ENCODE results near the gene RICTOR. TPM values are rescaled to one million over a fixed set of nuclear protein-coding genes. Genes with fewer than 3 reads are reported as not detected.

Gene RICTOR
- total and polyA plus RNA-seq, 4 donors: 4.9 to 102 (median 19.7) TPM

- ATAC-seq (ENCODE audit: insufficient read depth, low FRiP score): no peak
- TF ChIP-seq, protein P1, sequence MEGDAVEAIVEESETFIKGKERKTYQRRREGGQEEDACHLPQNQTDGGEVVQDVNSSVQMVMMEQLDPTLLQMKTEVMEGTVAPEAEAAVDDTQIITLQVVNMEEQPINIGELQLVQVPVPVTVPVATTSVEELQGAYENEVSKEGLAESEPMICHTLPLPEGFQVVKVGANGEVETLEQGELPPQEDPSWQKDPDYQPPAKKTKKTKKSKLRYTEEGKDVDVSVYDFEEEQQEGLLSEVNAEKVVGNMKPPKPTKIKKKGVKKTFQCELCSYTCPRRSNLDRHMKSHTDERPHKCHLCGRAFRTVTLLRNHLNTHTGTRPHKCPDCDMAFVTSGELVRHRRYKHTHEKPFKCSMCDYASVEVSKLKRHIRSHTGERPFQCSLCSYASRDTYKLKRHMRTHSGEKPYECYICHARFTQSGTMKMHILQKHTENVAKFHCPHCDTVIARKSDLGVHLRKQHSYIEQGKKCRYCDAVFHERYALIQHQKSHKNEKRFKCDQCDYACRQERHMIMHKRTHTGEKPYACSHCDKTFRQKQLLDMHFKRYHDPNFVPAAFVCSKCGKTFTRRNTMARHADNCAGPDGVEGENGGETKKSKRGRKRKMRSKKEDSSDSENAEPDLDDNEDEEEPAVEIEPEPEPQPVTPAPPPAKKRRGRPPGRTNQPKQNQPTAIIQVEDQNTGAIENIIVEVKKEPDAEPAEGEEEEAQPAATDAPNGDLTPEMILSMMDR (IDR thresholded peaks at IDR 0.05; ENCODE audit: control extremely low read depth, extremely low read depth): no peak
- H3K27me3 ChIP-seq (ENCODE audit: control insufficient read depth in 3 of 3, insufficient read depth in 3 of 3, low read length in 2 of 3): no peaks in the 10 kb centered on the region
- peaks cover 0 to 4% (median 0%) of the 10 kb centered on the region in 5 donors for H3K4me1 ChIP-seq (ENCODE audit: control insufficient read depth in 5 of 5, insufficient read depth in 5 of 5, low read length in 5 of 5)
- no peak for DNase-seq
- WGBS, 2 donors: 99% methylated on average over 4 of the region's 4 CpGs
- no peak overlapping the region for H3K4me3 ChIP-seq
- no peak overlapping the region for H3K9ac ChIP-seq (ENCODE audit: insufficient read depth in 1 of 2, low read length in 2 of 2)
- peaks cover 0 to 11% (median 7%) of the 10 kb centered on the region in 4 donors for H3K36me3 ChIP-seq (ENCODE audit: control insufficient read depth in 4 of 4, insufficient read depth in 4 of 4, low read length in 4 of 4)
- H3K9me3 ChIP-seq (ENCODE audit: control insufficient read depth in 4 of 4, insufficient read depth in 3 of 4, low read length in 3 of 4): peaks cover 0 to 9% (median 1%) of the 10 kb centered on the region in 4 donors
- no peak overlapping the region for H3K27ac ChIP-seq (ENCODE audit: low read depth in 1 of 2, low read length in 1 of 2)
These were observed 64.2 kb downstream of the RICTOR start for GRCh38 chr5:39009981-39010380.

DNA sequence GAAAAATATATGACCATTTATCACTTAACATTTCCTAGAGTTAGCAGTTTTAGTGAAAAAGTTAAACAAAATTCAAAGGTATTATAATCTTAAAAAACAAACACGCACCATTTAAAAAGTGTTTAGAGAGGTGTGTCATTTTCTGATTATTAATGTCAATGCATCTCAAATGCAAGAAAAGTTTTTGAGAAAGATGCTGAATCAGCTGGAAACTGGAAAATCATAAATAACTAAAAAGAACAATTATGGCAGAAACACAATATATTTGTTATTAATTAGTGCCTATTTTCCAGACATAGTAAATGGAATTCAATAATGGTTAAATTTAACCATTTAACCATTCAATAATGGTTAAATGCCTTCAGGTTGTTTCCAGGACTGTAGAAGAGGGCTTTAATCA, 64.9 kb downstream of the RICTOR start:
- TF ChIP-seq, protein P1 (IDR thresholded peaks at IDR 0.05; ENCODE audit: control extremely low read depth, extremely low read depth): no peak
- H3K9ac ChIP-seq (ENCODE audit: insufficient read depth in 1 of 2, low read length in 2 of 2): no peak overlapping the region
- H3K27me3 ChIP-seq (ENCODE audit: control insufficient read depth in 3 of 3, insufficient read depth in 3 of 3, low read length in 2 of 3): no peaks in the 10 kb centered on the region
- ATAC-seq (ENCODE audit: insufficient read depth, low FRiP score) (no peak), DNase-seq (no peak)
- H3K36me3 ChIP-seq (ENCODE audit: control insufficient read depth in 4 of 4, insufficient read depth in 4 of 4, low read length in 4 of 4): peaks cover 0 to 11% (median 7%) of the 10 kb centered on the region in 4 donors
- 98 to 99% methylated on average over 1 of the region's 1 CpG for WGBS, 2 donors
- no peak overlapping the region for H3K27ac ChIP-seq (ENCODE audit: low read depth in 1 of 2, low read length in 1 of 2)
- peaks cover 0 to 9% (median 1%) of the 10 kb centered on the region in 4 donors for H3K9me3 ChIP-seq (ENCODE audit: control insufficient read depth in 4 of 4, insufficient read depth in 3 of 4, low read length in 3 of 4)
- H3K4me1 ChIP-seq (ENCODE audit: control insufficient read depth in 5 of 5, insufficient read depth in 5 of 5, low read length in 5 of 5): peaks cover 0 to 4% (median 0%) of the 10 kb centered on the region in 5 donors
- no peak overlapping the region for H3K4me3 ChIP-seq

DNA sequence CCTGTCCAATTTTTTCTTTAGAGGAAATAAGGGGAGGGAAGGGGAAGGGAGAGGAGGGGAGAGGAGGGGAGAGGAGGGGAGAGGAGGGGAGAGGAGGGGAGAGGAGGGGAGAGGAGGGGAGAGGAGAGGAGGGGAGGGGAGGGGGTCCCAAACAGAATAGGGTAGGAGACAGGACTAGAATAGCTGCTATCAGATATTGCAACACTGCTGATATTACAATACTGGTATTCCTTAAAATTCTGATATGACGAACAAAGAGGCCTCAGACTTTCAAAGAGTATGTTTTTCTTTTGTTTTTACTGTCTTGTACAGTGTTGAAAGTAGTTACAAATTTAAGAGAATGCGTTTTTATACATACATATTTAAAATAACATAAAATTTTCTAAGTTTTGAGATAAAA, 67.5 kb downstream of the RICTOR start:
- Histone ChIP-seq H3K27ac (ENCODE audit: low read depth in 1 of 2, low read length in 1 of 2) (no peak overlapping the region), H3K27me3 (ENCODE audit: control insufficient read depth in 3 of 3, insufficient read depth in 3 of 3, low read length in 2 of 3) (no peaks in the 10 kb centered on the region), H3K9me3 (ENCODE audit: control insufficient read depth in 4 of 4, insufficient read depth in 3 of 4, low read length in 3 of 4) (peaks cover 0 to 9% (median 0%) of the 10 kb centered on the region in 4 donors), H3K36me3 (ENCODE audit: control insufficient read depth in 4 of 4, insufficient read depth in 4 of 4, low read length in 4 of 4) (peaks cover 0 to 7% (median 4%) of the 10 kb centered on the region in 4 donors), H3K4me3 (no peak overlapping the region), H3K4me1 (ENCODE audit: control insufficient read depth in 5 of 5, insufficient read depth in 5 of 5, low read length in 5 of 5) (peaks cover 0 to 4% (median 0%) of the 10 kb centered on the region in 5 donors), H3K9ac (ENCODE audit: insufficient read depth in 1 of 2, low read length in 2 of 2) (no peak overlapping the region)
- WGBS, 2 donors: 85 to 88% methylated on average over 2 of the region's 2 CpGs
- DNase-seq: no peak
- TF ChIP-seq, protein P1 (IDR thresholded peaks at IDR 0.05; ENCODE audit: control extremely low read depth, extremely low read depth): no peak
- no peak for ATAC-seq (ENCODE audit: insufficient read depth, low FRiP score)
